Measurements from ENCODE around the gene TXNDC8. TPM values are rescaled to one million over a fixed set of nuclear protein-coding genes. Genes with fewer than 3 reads are reported as not detected.

The TXNDC8 gene
- total RNA-seq, 2 experiments from 2014 or later = not detected

Other genes starting within 250 kb of the TXNDC8 start
- not detected for gene C9orf152, start 129.7 kb downstream of the TXNDC8 start, total RNA-seq
- 100 to 1,000 TPM; 472 to 486 TPM for gene TXN, start 81.4 kb downstream of the TXNDC8 start, total RNA-seq
- not detected for gene SVEP1, start 241.9 kb upstream of the TXNDC8 start, total RNA-seq

Data from activated CD8-positive, alpha-beta memory T cell treated with anti-CD3 and anti-CD28 coated beads for 36 hours (primary cell).